Measurements from ENCODE around the gene UVRAG.

DNA sequence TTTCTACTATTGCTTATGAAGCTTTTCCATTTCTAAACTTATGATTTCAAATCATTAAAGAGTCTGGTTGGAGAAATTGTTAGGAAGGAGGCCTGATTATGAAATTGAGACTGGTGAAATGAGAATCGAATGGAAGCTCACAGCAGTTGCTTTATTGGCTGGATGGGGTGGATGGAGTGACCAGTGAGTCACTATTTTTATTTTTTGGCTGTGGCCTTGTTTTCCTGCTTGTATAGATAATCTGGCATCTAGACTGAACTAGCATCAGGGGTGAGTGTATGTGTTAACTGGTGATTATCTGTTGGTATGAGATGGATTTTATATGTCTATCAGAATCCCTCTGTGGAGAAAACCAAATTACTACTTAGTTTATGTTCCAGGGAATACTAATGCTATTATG lies 36.2 kb downstream of the UVRAG start:
- TF ChIP-seq, protein P1, sequence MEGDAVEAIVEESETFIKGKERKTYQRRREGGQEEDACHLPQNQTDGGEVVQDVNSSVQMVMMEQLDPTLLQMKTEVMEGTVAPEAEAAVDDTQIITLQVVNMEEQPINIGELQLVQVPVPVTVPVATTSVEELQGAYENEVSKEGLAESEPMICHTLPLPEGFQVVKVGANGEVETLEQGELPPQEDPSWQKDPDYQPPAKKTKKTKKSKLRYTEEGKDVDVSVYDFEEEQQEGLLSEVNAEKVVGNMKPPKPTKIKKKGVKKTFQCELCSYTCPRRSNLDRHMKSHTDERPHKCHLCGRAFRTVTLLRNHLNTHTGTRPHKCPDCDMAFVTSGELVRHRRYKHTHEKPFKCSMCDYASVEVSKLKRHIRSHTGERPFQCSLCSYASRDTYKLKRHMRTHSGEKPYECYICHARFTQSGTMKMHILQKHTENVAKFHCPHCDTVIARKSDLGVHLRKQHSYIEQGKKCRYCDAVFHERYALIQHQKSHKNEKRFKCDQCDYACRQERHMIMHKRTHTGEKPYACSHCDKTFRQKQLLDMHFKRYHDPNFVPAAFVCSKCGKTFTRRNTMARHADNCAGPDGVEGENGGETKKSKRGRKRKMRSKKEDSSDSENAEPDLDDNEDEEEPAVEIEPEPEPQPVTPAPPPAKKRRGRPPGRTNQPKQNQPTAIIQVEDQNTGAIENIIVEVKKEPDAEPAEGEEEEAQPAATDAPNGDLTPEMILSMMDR (IDR thresholded peaks at IDR 0.05; ENCODE audit: insufficient read depth, low read length) = no peak
- TF ChIP-seq, protein P2, sequence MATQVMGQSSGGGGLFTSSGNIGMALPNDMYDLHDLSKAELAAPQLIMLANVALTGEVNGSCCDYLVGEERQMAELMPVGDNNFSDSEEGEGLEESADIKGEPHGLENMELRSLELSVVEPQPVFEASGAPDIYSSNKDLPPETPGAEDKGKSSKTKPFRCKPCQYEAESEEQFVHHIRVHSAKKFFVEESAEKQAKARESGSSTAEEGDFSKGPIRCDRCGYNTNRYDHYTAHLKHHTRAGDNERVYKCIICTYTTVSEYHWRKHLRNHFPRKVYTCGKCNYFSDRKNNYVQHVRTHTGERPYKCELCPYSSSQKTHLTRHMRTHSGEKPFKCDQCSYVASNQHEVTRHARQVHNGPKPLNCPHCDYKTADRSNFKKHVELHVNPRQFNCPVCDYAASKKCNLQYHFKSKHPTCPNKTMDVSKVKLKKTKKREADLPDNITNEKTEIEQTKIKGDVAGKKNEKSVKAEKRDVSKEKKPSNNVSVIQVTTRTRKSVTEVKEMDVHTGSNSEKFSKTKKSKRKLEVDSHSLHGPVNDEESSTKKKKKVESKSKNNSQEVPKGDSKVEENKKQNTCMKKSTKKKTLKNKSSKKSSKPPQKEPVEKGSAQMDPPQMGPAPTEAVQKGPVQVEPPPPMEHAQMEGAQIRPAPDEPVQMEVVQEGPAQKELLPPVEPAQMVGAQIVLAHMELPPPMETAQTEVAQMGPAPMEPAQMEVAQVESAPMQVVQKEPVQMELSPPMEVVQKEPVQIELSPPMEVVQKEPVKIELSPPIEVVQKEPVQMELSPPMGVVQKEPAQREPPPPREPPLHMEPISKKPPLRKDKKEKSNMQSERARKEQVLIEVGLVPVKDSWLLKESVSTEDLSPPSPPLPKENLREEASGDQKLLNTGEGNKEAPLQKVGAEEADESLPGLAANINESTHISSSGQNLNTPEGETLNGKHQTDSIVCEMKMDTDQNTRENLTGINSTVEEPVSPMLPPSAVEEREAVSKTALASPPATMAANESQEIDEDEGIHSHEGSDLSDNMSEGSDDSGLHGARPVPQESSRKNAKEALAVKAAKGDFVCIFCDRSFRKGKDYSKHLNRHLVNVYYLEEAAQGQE (IDR thresholded peaks at IDR 0.05; ENCODE audit: insufficient replicate concordance, low read depth) = no peak

Measured in HL-60 (cell line).